DND-41 (cell line): ENCODE measurements around the gene PIK3CD.

ENCODE experiments used
- ATAC-seq: fragments of 200-7000 bp; cut with Tn5 transposase; 3 replicates; pipeline ENCODE4 v1.9.1; 2021; ENCODE audit warnings: low read depth; ENCODE audit not compliant: insufficient read depth
- DNase-seq: peaks from one replicate; pipeline ENCODE4 v3.0.0-alpha.2; 2020
- H2AFZ ChIP-seq: 2 replicates; pipeline ENCODE4 v1.6.0; 2012; ENCODE audit warnings: low read depth, low read length
- H3K27ac ChIP-seq: 2 replicates; pipeline ENCODE4 v1.5.1; 2012; ENCODE audit warnings: low read length, inconsistent platforms
- H3K27me3 ChIP-seq: fragments of 200-600 bp; sonication (generic); 2 replicates; pipeline ENCODE4 v1.6.0; 2012; ENCODE audit warnings: low read length, mild to moderate bottlenecking, inconsistent platforms; ENCODE audit not compliant: insufficient read depth, poor library complexity
- H3K36me3 ChIP-seq: 2 replicates; pipeline ENCODE4 v1.5.1; 2012; ENCODE audit warnings: low read length, inconsistent platforms; ENCODE audit not compliant: insufficient read depth
- H3K4me1 ChIP-seq: 2 replicates; pipeline ENCODE4 v1.5.1; 2012; ENCODE audit warnings: mild to moderate bottlenecking, low read length; ENCODE audit not compliant: insufficient read depth
- H3K4me2 ChIP-seq: 2 replicates; pipeline ENCODE4 v1.6.0; 2012; ENCODE audit warnings: mild to moderate bottlenecking, moderate library complexity, low read length, inconsistent platforms; ENCODE audit not compliant: insufficient read depth
- H3K4me3 ChIP-seq, 2 experiments: fragments of 200-600 bp in 1 of 2; shearing (Covaris generic) in 1 of 2; 2 replicates each; pipeline ENCODE4 v1.5.1; 2012 to 2016; ENCODE audit warnings: inconsistent platforms in 2 of 2, low read length in 2 of 2, mild to moderate bottlenecking in 2 of 2, low read depth in 1 of 2, moderate library complexity in 1 of 2
- H3K79me2 ChIP-seq: 2 replicates; pipeline ENCODE4 v1.6.0; 2012; ENCODE audit warnings: low read length, inconsistent platforms; ENCODE audit not compliant: insufficient read depth
- H3K9ac ChIP-seq: 2 replicates; pipeline ENCODE4 v1.6.0; 2012; ENCODE audit warnings: low read depth, mild to moderate bottlenecking, inconsistent platforms, low read length, moderate library complexity
- H3K9me3 ChIP-seq: 2 replicates; pipeline ENCODE4 v1.5.1; 2012; ENCODE audit warnings: low read length, moderate library complexity, mild to moderate bottlenecking, inconsistent platforms; ENCODE audit not compliant: insufficient read depth, severe bottlenecking
- H4K20me1 ChIP-seq: 2 replicates; pipeline ENCODE4 v1.6.0; 2012; ENCODE audit warnings: low read length; ENCODE audit not compliant: insufficient read depth
- EZH2 ChIP-seq: IDR thresholded peaks from 3 replicates; pipeline ENCODE4 v1.6.1; 2012; ENCODE audit warnings: borderline replicate concordance, low read depth, mild to moderate bottlenecking, moderate library complexity, low read length, inconsistent platforms; ENCODE audit not compliant: severe bottlenecking
- TF ChIP-seq, protein P1 (sequence below): IDR thresholded peaks from 2 replicates; pipeline ENCODE4 v1.5.1; 2012; ENCODE audit warnings: borderline replicate concordance, low read length, moderate library complexity, mild to moderate bottlenecking; ENCODE audit not compliant: poor library complexity, severe bottlenecking; ENCODE audit errors: extremely low read depth

Gene PIK3CD

DNA sequence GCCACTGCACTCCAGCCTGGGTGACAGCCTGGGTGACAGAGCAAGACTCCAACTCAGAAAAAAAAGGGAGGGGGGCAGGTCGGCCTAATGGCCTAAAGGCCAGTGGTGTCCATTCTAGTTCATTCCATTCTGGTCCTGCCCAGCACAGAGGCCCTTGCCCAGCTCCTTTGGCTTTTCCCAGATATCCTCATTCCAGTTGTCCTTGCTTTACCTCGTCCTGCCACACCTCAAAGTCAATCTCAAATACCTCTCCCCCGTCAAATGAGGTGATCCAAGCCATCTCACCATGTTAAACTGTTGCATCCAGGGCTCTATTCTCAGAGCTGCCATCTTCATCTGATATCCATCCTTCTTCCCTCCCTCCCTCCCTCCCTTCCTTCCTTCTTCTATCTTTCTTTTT lies 19.9 kb upstream of the PIK3CD start:
- Histone ChIP-seq H3K4me1 (peaks cover 65% of the 10 kb centered on the region), H3K9me3 (no peaks in the 10 kb centered on the region), H2AFZ (no peak overlapping the region), H3K9ac (peak overlapping the region; percentile 80), H3K27me3 (no peaks in the 10 kb centered on the region), H3K4me3 (peak overlapping the region in 1 of 2 experiments; percentile 65; a peak in 2 of 4 replicates), H3K27ac (peak overlapping the region; percentile 94), H3K36me3 (peaks cover 47% of the 10 kb centered on the region), H4K20me1 (no peaks in the 10 kb centered on the region), H3K4me2 (peak overlapping the region; percentile 76), H3K79me2 (peaks cover 87% of the 10 kb centered on the region)
- ATAC-seq (no peak), DNase-seq (no peak)
- no peak for TF ChIP-seq EZH2
- TF ChIP-seq, protein P1, sequence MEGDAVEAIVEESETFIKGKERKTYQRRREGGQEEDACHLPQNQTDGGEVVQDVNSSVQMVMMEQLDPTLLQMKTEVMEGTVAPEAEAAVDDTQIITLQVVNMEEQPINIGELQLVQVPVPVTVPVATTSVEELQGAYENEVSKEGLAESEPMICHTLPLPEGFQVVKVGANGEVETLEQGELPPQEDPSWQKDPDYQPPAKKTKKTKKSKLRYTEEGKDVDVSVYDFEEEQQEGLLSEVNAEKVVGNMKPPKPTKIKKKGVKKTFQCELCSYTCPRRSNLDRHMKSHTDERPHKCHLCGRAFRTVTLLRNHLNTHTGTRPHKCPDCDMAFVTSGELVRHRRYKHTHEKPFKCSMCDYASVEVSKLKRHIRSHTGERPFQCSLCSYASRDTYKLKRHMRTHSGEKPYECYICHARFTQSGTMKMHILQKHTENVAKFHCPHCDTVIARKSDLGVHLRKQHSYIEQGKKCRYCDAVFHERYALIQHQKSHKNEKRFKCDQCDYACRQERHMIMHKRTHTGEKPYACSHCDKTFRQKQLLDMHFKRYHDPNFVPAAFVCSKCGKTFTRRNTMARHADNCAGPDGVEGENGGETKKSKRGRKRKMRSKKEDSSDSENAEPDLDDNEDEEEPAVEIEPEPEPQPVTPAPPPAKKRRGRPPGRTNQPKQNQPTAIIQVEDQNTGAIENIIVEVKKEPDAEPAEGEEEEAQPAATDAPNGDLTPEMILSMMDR = peak; percentile 5

GRCh38 chr1:9633493-9633892 lies 18.0 kb upstream of the PIK3CD start:
- no peak for TF ChIP-seq EZH2
- TF ChIP-seq, protein P1 = no peak
- no peak for DNase-seq
- ATAC-seq = no peak

GRCh38 chr1:9634582-9634981 lies 16.9 kb upstream of the PIK3CD start:
- no peaks in the 10 kb centered on the region for H4K20me1 ChIP-seq
- no peak overlapping the region for H2AFZ ChIP-seq
- peaks cover 59% of the 10 kb centered on the region for H3K36me3 ChIP-seq
- no peak overlapping the region for H3K9ac ChIP-seq
- H3K79me2 ChIP-seq = peaks cover 83% of the 10 kb centered on the region
- H3K9me3 ChIP-seq = no peaks in the 10 kb centered on the region
- peaks cover 36% of the 10 kb centered on the region for H3K4me1 ChIP-seq
- no peak for TF ChIP-seq EZH2
- TF ChIP-seq, protein P1 = no peak
- H3K4me3 ChIP-seq = no peak overlapping the region
- H3K27me3 ChIP-seq = no peaks in the 10 kb centered on the region
- H3K4me2 ChIP-seq = no peak overlapping the region
- ATAC-seq (no peak), DNase-seq (no peak)
- no peak overlapping the region; the same call in 1 of the 2 replicates for H3K27ac ChIP-seq

More at GRCh38 chr1:9633493-9633892, 18.0 kb upstream of the PIK3CD start:
- Histone ChIP-seq H3K36me3 (peaks cover 56% of the 10 kb centered on the region), H2AFZ (no peak overlapping the region), H3K27me3 (no peaks in the 10 kb centered on the region), H3K4me3 (no peak overlapping the region), H3K27ac (peak overlapping the region; percentile 36; the same call in 1 of the 2 replicates), H3K4me1 (peaks cover 46% of the 10 kb centered on the region), H3K4me2 (no peak overlapping the region), H4K20me1 (no peaks in the 10 kb centered on the region), H3K9ac (no peak overlapping the region), H3K9me3 (no peaks in the 10 kb centered on the region), H3K79me2 (peaks cover 85% of the 10 kb centered on the region)
